NCI-H226 (cell line): Measurements from ENCODE around the gene FBXL20.

Experiments used
- DNase-seq: peaks from one replicate; pipeline ENCODE4 v3.0.0-alpha.2; 2015

Gene FBXL20

DNA sequence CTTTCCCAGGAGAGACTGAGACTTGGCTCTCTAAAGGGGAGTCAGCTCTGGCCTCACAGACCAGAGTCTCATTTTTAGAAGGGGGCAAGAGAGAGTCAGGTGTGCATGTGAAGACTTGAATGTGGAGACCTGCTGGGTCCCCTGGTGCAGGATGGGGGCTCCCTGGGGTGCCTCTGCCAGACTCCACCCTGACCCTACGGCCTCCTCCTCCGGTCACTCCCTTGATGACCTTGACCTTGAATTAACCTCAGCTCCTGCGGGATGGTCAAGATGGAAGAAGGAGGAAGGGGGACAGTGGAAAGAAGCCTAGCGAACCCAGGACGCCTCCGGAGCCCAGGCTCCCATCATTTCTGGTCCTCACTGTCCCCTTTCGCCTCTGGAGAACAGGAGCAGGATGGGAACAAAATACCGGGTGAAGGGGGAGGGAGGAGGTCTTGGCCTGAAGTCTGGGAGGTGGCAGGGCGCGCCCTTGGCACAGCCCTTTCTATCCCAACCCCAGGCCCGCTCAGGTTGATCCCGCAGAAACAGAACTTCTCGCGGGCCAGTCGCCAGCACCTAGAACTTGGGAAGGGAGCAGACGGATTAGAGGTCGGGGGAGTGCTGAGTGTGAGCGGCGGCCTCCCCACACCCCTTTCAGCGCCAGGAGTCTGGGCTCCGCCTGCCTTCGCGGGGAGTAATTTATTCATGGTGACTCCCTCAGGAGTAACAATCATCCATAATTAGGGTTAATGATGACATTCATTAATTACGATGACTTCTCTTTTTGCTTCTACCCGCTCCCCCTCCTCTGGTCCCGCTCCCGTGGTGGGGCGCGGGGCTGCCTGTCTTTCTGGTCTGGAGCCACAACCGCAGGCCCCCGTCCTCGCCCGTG lies 177.3 kb downstream of the FBXL20 start:
- no peak for DNase-seq

DNA sequence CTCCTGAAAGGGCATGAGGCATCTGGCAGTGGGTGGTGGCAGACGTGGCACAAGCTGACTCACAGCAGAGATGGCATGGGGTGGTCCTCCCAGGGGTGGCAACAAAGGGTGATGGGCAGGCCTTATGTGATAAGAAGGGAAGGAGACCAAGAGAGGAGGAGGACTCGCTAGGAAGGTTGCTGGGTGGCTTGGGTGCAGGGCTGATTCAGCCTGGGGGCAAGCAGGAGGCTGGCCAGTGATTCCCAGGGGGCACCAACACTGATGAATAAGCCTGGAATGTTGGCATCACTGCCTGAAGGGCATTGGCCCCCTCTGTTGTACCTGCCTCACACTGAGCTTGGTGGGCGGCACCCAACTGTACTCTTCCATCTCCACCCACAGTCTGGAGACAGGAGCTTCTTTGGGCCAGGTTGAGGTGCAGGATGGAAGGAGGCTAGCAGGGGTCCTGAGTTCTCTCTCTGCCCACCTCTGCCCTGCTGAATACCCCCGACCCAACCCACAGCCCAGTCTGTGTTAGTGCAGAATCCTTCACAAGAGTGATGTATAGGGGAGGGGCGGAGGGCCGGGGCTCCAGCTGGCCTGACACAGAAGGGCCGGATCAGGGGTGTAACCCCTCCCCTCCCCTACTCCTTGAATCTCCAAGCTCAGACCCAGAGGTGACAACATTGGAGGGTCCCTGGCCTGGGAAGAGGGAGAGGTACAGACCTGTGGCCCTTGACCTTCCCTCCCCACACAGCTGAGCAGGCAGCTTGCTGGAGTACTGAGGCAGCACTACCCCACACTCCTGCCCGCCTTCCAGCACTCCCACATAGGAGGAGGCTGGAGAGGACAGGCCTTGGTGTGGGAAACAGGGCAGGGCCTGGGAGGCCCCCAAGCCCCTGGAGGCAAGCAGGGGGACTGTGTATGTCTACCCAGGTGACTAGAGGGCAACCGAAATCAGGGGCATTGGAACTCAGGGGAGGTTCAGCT lies 178.3 kb downstream of the FBXL20 start:
- DNase-seq, result peak; percentile 61

DNA sequence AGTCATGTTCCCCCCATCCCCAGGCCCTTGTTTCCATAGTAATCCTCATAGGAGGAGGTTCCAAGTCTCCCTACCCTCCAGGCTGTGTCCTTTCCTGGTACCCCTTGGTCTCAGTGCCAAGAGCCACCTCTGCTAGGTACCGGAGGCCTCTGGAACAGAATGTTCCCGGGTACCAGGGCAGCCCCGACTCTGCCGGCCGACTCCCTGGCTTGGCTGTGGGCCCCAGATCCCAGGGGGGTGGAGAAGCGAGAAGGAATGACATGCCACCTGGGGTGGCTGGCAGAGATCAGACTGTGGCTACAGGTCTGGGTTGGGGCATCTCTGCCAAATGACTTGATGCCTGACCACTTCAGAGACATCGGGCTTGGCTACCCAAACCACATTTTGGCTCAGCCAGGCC lies 179.3 kb downstream of the FBXL20 start:
- DNase-seq, result no peak

- no peak for DNase-seq
Measured at GRCh38 chr17:39221572-39221971, 179.9 kb downstream of the FBXL20 start.

DNA sequence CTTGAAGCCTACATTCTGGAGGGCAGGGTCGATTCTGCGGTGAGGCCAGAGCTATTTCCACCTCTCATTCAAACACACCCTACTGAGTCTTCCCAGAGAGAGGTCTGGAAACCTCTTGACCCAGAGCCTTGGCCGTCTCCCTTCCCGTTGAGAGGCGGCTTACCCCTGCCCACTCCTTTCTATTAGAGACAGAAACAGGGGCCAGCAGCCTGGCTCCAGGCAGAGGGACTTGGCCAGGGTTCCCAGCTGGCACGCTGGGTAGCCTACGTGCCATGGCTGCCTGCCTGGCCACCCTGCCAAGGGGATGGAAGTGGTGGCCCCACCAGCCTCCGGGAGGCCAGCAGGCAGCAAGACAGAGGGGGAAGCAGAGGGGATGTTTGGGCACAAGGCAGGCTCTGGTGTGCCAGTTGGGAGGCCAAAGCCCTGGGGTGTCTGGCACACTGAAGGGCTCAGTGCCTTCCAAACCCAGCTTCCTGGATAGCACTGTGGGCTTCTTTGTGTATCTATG lies 181.7 kb downstream of the FBXL20 start:
- DNase-seq, result no peak

DNA sequence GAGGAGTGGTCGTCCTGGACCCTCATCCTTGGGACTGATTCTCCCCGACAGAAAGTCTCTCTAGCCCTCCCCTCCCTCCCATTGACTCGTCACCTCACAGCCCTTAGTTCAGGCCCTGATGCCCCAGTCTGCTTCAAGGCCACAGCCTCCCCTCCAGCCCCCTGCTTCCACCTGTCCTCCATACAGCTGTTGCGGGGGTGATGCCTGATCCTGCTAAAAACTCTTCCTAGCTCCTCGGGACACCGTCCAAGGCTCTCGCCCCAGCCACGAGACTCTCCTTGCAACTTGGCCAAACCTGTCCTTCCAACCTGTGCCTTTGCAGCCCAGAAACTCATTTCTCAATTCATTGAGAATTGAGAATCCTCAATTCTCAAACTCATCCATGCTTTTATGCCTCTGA lies 182.5 kb downstream of the FBXL20 start:
- DNase-seq, result no peak

DNA sequence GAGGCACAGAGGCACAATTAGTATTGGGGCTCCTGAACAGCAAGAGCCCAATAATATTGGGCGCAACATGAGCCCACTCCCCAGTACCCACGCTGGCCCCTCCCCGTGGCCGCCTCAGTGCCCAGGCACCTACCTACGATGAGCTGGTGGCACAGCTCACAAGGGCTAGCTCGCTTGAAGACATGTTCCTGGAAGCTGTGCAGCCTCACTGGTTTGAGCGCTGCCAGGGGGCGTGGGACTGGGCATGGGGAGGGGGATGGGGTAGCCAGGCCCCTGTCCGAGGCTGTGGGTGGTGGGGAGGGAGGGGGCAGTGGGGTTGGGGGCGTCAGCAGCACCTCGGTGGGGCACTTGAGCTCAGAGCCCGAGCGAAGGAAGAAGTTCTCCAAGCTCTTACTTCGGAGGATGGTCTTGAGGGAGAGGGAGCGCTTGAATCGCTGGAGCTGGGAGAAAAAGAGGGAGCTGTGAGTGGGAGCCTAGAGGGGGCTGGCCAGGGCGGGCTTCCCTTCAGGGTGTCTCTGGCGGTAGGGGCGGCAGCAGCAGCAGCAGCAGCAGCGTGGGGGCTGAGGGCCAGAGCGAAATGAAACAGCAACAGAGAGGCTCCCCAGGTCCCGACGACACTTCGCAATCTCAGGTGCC lies 183.6 kb downstream of the FBXL20 start:
- no peak for DNase-seq

GRCh38 chr17:39213852-39214251 lies 187.6 kb downstream of the FBXL20 start:
- DNase-seq, result peak; percentile 47

- no peak for DNase-seq
Measured at GRCh38 chr17:39212841-39213480, 188.5 kb downstream of the FBXL20 start.

DNA sequence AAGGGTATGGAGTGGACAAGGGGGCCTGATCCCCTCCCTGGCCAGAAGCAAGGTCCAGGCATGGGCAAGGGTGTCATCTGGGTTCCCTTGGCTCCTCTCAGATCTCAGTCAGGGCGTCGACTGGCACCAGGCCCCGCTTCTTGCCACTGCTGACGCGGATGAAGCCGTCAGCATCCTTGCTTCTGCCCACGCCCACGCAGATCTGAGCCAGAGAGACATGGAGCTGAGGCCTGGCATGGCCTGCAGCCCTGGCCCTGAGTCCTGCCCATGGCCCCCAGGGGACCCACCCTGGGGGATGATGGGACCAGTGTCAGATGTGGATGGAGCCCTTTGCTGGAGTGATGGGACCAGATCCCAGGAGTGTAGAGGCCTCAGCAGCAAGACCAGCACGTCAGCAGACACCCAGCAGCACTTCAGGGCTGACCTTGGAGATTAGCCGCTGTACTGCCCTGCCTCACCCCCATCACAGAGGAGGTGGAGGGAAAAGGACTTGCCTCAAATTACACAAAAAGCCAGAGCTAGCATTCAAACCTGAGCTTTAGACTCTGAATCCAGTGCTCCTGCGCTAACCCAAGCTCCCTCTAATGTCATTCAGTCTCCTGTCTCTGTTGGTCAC lies 189.1 kb downstream of the FBXL20 start:
- no peak for DNase-seq

DNA sequence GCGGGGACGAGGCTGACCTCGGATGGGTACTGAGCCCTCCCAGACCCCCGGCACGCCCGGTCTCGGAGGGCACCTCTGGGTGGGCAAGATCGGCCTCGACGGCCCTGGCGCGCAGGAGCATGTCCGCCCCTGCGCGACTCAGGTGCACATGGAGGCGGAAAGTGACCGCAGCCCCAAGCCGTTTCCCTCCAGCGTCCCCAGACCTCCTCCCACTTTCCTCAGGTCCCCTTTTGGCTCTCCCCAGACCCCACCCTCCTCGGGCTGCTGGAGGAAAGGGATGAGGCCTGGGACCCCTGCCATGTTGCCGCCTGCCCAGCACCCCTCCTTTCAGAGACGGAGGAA lies 191.4 kb downstream of the FBXL20 start:
- no peak for DNase-seq

DNA sequence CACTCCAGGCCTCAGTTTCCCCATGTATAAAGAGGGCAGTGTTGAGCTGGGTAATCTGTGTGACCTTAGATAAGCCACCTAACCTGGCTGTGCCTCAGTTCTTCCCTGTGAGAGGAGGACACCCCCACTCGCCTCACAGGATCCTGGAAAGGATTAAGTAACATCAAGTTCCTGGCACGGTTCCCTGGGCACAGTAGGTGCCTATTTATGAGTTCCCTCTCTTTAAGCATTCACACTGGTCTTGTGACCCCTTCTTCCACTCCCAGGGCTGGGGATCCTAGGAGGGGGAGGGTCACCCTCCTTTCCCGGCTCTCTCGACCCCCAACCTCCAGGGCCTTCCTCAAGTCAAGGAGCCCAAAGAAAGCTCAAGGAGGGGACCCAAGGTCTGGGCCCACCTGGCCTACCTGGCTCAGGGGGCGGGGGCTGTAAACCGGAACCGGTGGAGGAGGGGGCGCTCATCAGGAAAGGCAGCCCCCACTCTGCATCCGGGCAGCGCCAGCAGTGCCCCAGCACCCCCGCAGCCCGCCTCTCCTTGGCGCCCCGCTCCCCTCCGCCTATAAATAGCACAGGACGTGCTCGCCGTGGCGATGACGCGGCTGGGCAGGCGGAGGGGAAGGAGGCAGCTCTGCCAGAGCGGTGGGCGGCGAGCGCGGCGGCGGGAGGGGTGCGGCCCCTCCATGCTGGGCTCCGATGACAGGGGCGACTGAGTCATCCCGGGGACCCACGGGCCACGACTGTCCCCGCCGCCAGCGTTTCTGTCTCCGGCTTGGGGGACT lies 191.9 kb downstream of the FBXL20 start:
- no peak for DNase-seq

DNA sequence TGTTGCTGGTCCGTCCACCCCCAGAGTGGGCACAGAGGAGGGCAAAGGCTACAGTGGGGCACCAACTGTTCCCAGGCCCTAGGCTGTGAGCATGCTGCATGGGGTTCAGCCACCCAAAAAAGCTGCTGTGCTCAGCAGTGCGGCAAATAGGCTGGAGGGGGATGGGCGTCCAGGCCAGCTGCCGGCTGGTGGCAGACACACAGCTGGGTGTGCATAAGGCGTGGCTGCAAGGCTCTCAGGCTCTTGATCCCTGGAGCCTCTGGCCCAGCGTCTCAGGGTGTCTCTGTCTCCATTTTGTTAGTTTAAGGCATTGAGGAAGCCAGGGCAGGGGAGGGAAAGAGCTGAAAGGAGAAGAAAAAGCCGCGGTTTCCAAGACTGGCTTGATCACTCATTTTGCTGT lies 192.5 kb downstream of the FBXL20 start:
- DNase-seq, result no peak

GRCh38 chr17:39208136-39208535 lies 193.3 kb downstream of the FBXL20 start:
- no peak for DNase-seq

- no peak for DNase-seq
Measured at GRCh38 chr17:39205112-39205526, 196.3 kb downstream of the FBXL20 start.

DNA sequence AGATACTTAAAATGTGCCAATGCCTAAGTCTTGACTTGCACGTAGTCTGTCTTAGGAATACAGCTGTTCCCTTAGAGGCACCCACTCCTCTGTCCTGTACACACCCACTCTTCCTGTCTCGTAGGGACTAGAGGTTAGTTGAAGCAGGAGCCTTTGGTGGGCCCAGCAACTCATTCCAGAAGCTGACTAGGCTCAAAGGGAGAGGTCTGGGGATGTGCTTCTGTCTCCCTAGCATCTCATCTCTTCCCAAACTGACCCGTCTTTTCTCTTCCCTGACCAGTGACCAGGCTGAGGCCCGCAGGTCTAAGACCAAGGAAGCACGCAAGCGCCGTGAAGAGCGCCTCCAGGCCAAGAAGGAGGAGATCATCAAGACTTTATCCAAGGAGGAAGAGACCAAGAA lies 197.2 kb downstream of the FBXL20 start:
- no peak for DNase-seq
